GM21528 (cell line): ENCODE measurements around the gene ADGRA1.
"Not testable (repeated sequence)": the region's sequence is repeated elsewhere in the genome, so short reads cannot be mapped to it uniquely, and the experiment has no call there.

Experiments used
- ATAC-seq: cut with Tn5 transposase; IDR thresholded peaks from one replicate; pipeline ENCODE4 v1.9.1; 2021; ENCODE audit warnings: mild to moderate bottlenecking, moderate library complexity; ENCODE audit not compliant: unreplicated experiment, low FRiP score

Gene ADGRA1

GRCh38 chr10:133106516-133106915 is 18.8 kb downstream of the ADGRA1 start:
- no peak for ATAC-seq

GRCh38 chr10:133107442-133107841 is 19.7 kb downstream of the ADGRA1 start:
- no peak for ATAC-seq

DNA sequence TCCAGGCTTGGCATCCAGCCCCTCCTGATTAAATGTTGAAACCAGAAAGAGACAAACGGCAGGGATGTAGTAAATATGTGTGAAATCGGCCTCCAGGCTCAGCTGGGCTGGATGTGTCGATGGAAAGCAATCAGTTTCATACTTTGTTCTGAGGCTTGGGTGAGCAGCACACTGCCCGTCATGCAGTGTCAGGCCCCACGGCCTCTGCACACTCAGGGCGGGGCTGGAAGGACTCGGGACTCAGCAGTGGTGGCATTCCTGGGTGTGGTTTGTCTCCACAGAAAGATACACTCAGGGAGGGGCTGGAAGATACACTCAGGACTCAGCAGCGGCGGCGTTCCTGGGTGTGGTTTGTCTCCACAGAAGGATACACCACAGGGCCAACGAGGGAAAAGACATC is 22.0 kb downstream of the ADGRA1 start:
- no peak for ATAC-seq

- no peak for ATAC-seq
These were observed 22.4 kb downstream of the ADGRA1 start for GRCh38 chr10:133110133-133110532.

- no peak for ATAC-seq
These were observed 23.0 kb downstream of the ADGRA1 start for GRCh38 chr10:133110609-133111275.

GRCh38 chr10:133111640-133112039 is 23.9 kb downstream of the ADGRA1 start:
- not testable (repeated sequence) for ATAC-seq

DNA sequence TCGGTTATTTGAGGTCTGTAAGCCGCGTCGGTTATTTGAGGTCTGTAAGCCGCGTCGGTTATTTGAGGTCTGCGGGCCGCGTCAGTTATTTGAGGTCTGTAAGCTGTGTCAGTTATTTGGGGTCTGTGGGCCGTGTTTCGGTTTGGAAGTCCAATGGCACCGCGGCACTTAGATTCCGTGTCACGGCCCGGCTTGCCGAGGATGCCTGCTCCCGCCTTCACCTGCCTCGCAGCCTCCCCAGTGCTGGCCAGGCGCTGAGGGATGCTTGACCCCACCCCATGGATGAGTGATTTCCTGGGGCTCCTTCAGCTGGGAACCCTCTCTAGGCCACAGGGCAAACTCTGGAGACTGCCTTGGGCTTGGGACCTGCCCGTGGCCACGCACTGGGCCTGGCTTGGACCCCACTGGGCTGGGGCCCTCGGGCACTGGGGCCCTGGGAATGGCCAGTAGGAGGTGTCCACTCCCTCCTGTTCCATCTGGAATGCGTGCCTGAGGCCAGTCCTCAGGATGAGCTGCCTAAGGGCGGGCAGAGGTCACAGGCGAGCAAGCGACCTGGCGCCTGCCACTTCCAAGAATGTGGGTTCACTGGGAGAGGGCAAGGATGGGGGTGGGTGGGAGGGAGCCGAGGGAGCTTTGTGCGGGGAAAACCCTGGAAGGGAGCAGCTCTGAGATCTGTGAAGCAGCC is 25.6 kb downstream of the ADGRA1 start:
- no peak for ATAC-seq

GRCh38 chr10:133113847-133114246 is 26.1 kb downstream of the ADGRA1 start:
- ATAC-seq = no peak

- no peak for ATAC-seq
These were observed 26.5 kb downstream of the ADGRA1 start for GRCh38 chr10:133114251-133114650.

GRCh38 chr10:133114726-133115452 is 27.2 kb downstream of the ADGRA1 start:
- no peak for ATAC-seq

- ATAC-seq = no peak
These were observed 27.7 kb downstream of the ADGRA1 start for GRCh38 chr10:133115453-133115842.

DNA sequence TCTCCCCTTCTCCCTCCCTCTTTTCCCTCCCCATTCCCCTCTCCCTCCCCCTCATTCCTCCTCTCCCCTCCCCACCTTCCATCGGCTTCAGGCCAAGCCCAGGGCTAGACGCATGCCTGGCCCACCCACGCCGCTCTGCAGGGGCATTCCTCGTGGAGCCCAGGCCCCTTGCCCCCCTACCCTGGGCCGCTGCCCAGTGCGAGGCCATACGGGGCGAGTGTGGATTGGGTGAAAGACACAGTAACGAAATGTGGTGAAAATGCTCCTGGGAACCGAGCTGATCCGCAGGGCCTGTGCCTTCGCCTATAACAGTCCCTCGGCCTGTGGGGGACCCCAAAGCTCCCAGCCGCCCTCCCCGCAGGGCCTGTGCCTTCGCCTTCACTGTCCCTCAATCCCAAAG is 28.3 kb downstream of the ADGRA1 start:
- ATAC-seq = no peak

DNA sequence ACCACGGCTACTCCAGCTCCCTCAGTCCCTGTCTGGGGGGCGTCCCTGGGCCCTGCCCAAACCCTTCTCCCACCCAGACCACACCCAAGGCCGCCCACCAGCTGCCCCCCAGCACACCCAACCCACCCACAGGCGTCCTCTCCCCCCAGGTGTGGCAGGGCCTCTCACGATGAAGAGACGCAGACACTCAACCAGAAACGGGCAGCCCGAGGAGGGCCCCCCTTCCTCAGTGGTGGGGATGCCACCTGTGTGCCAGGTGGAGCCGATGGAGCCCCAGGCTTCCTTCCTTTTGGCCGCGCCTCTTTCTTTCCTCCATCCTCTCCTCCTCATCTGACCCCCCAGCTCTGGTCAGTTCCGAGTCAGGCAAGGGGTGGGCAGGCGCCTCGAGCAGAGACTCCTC is 28.7 kb downstream of the ADGRA1 start:
- no peak for ATAC-seq

GRCh38 chr10:133117036-133117687 is 29.4 kb downstream of the ADGRA1 start:
- ATAC-seq = no peak

- no peak for ATAC-seq
These were observed 30.0 kb downstream of the ADGRA1 start for GRCh38 chr10:133117688-133118071.

GRCh38 chr10:133121479-133121878 is 33.8 kb downstream of the ADGRA1 start:
- ATAC-seq = no peak

GRCh38 chr10:133122171-133122935 is 34.6 kb downstream of the ADGRA1 start:
- ATAC-seq = no peak

DNA sequence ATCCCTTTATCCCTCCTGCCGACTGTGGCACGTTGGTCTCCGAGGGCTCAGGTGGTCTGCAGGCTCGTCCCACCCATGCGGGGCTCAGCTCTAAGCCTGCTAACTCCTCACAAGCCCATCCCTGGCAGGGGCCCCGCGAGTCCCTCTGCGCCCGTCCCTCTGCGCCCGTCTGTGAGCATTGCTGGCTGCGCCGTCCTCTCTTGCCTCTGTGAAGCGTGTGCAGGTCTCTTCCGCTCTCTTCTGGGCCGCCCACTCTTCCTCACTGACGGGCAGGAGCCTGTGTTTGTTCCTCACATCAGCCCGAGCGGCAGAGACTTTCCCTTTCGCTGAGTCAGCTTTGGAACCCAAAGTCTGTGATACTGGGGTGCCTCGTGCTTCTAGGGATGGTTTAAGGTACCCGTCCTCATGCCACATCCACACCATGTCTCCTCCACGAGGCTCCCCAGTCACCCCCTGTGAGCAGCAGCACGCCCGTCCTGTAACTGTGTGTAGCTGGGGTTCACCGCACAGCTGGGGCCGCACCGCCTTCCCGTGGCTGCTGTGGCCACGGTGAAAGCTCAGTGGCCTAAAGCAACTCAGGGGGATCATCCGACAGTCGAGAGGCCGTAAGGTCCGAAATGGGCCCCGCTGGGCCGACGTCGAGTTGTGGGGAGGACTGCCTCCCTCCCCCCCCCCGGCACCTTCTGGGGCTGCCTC is 35.5 kb downstream of the ADGRA1 start:
- no peak for ATAC-seq

- no peak for ATAC-seq
These were observed 36.1 kb downstream of the ADGRA1 start for GRCh38 chr10:133123746-133124356.
